Posterior cingulate gyrus (tissue), 11 donors: Measurements from ENCODE around the gene SLC26A2.
"Not testable (repeated sequence)": the region's sequence is repeated elsewhere in the genome, so short reads cannot be mapped to it uniquely, and the experiment has no call there.

Experiments used
- DNase-seq, 10 donors: peaks; one replicate each; pipeline versions ENCODE4 v3.0.0 to v3.0.0-alpha.2; 2020 to 2021; ENCODE audit warnings: mixed read lengths in 3 of 10
- intact Hi-C: fragments of 100-400 bp; cut with DNase I; formaldehyde crosslinking; loops from one replicate; pipeline ENCODE4 v1.15.1; 2023

The SLC26A2 gene

GRCh38 chr5:150026682-150027172 is 66.2 kb downstream of the SLC26A2 start:
- DNase-seq: peak in 1 of 10 donors; percentile 53
- intact Hi-C loops: no loop called here

GRCh38 chr5:150028047-150028446 is 67.5 kb downstream of the SLC26A2 start:
- not testable (repeated sequence) for DNase-seq

GRCh38 chr5:150033334-150033733 is 72.8 kb downstream of the SLC26A2 start:
- no peak for DNase-seq
- intact Hi-C loops: no loop called here

More at GRCh38 chr5:150028047-150028446, 67.5 kb downstream of the SLC26A2 start:
- intact Hi-C loops: not testable (repeated sequence)

- no peak for DNase-seq
- intact Hi-C loops: no loop called here
Measured at GRCh38 chr5:150034662-150035061, 74.1 kb downstream of the SLC26A2 start.

GRCh38 chr5:150035139-150035895 is 74.8 kb downstream of the SLC26A2 start:
- intact Hi-C loops: no loop called here
- no peak for DNase-seq

GRCh38 chr5:150036513-150036912 is 76.0 kb downstream of the SLC26A2 start:
- intact Hi-C loops: no loop called here

More at GRCh38 chr5:150036513-150036912, 76.0 kb downstream of the SLC26A2 start:
- DNase-seq: no peak
